Right atrium auricular region (tissue), 2 donors: ENCODE measurements around the gene SLC35C1. TPM values are rescaled to one million over a fixed set of nuclear protein-coding genes. Genes with fewer than 3 reads are reported as not detected.
A peak's percentile ranks its signal among the peaks of the same experiment; 100 is the strongest.

ENCODE experiments used
- DNase-seq: peaks from one replicate; pipeline ENCODE4 v3.0.0-alpha.2; 2019; ENCODE audit warnings: low spot score
- H3K27ac ChIP-seq, 2 donors: fragments of 200-600 bp; sonication (generic); 1 replicate in 1 of 2; 2 replicates in 1 of 2; pipeline ENCODE4 v1.5.1; 2016 to 2019
- H3K27me3 ChIP-seq, 2 donors: fragments of 200-600 bp; sonication (generic); one replicate each; pipeline versions ENCODE4 v1.5.1 to v1.6.0; 2017 to 2019
- H3K36me3 ChIP-seq: fragments of 200-600 bp; sonication (generic); one replicate; pipeline ENCODE4 v1.5.1; 2016
- H3K4me1 ChIP-seq, 2 donors: fragments of 200-600 bp; sonication (generic); one replicate each; pipeline versions ENCODE4 v1.5.1 to v1.6.0; 2017 to 2019
- H3K4me3 ChIP-seq, 2 donors: fragments of 200-600 bp; sonication (generic); 1 replicate in 1 of 2; 2 replicates in 1 of 2; pipeline ENCODE4 v1.5.1; 2017 to 2019; ENCODE audit warnings: mild to moderate bottlenecking in 1 of 2, moderate library complexity in 1 of 2
- H3K9me3 ChIP-seq, 2 donors: fragments of 200-600 bp; sonication (generic); one replicate each; pipeline ENCODE4 v1.5.1; 2019
- CTCF ChIP-seq, 2 donors: fragments of 200-600 bp; sonication (generic); IDR thresholded peaks; one replicate each; pipeline ENCODE4 v1.5.1; 2019; ENCODE audit warnings: antibody characterized with exemption in 2 of 2
- total RNA-seq, 2 donors: library from RNA; depleted of rRNA; stranded (reverse); fragments of >200 nt; gene quantifications; one replicate each; pipeline ENCODE4 v1.1.0, GENCODE V29; 2016

Gene SLC35C1
- total RNA-seq, 2 donors from 2014 or later = 5.2 to 11.6 TPM

GRCh38 chr11:45771566-45772448 lies 33.1 kb upstream of the SLC35C1 start:
- peaks cover 0 to 13% of the 10 kb centered on the region in 2 donors for H3K4me1 ChIP-seq
- H3K27ac ChIP-seq = peak overlapping the region; percentile 69 to 78
- no peaks in the 10 kb centered on the region for H3K9me3 ChIP-seq
- TF ChIP-seq CTCF (IDR thresholded peaks at IDR 0.05) = peak; percentile 90 to 91
- H3K36me3 ChIP-seq = no peaks in the 10 kb centered on the region
- H3K4me3 ChIP-seq = peak overlapping the region; percentile 49 to 55
- DNase-seq = peak; percentile 85
- H3K27me3 ChIP-seq = no peaks in the 10 kb centered on the region

- H3K4me3 ChIP-seq = no peak overlapping the region
- H3K27ac ChIP-seq = no peak overlapping the region
- H3K4me1 ChIP-seq = peaks cover 0 to 13% of the 10 kb centered on the region in 2 donors
- no peaks in the 10 kb centered on the region for H3K9me3 ChIP-seq
- no peaks in the 10 kb centered on the region for H3K36me3 ChIP-seq
- no peaks in the 10 kb centered on the region for H3K27me3 ChIP-seq
- DNase-seq = no peak
- no peak for TF ChIP-seq CTCF (IDR thresholded peaks at IDR 0.05)
Observed at GRCh38 chr11:45772449-45772774, 32.5 kb upstream of the SLC35C1 start.

GRCh38 chr11:45772986-45773785 lies 31.8 kb upstream of the SLC35C1 start:
- no peak overlapping the region for H3K4me3 ChIP-seq
- no peaks in the 10 kb centered on the region for H3K9me3 ChIP-seq
- peak; percentile 74 for DNase-seq
- H3K27ac ChIP-seq = no peak overlapping the region
- no peaks in the 10 kb centered on the region for H3K36me3 ChIP-seq
- H3K27me3 ChIP-seq = no peaks in the 10 kb centered on the region
- peaks cover 0 to 13% of the 10 kb centered on the region in 2 donors for H3K4me1 ChIP-seq
- no peak for TF ChIP-seq CTCF (IDR thresholded peaks at IDR 0.05)

DNA sequence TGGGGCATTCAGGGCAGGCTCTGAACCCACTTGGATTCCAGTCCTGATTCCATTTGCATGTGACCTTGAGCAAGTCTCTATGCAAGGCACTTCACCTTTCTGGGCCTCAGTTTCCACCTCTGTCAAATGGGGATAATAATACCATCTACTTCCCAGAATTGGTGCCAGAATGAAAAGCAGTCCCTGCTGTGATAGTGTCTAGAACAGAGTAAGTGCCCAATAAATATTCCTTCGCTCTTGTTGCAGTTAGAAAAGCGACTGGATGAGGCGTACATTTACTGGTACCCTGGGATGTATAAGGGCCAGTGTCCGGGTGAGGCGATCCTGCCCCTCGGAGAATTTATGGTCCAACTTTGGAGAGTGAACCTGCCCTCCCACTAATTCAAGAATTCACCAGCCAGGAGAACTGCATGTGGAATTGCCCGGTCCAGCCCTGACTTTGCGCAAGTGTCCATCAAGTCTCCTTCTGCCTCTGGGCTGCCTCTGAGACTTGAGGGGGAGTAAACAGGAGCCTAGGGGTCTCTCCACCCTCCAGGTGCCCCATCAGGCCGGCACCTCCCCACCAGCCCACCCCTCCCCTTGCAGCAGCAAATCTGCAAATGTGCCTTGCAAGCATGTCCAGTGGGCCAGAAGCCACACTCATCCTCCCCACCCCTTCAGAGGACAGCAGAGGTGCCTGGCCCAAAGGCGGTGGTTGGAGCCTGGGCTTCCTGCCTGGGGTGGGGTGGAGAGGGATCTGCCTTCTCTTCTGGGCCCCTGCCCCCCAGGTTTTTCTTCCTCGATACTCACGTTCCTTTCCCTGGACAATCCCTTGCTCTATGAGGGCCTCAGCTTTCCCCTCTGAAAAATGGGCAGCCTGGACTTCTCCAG lies 30.9 kb upstream of the SLC35C1 start:
- Histone ChIP-seq H3K4me1 (peaks cover 0 to 13% of the 10 kb centered on the region in 2 donors), H3K27me3 (no peaks in the 10 kb centered on the region)
- TF ChIP-seq CTCF (IDR thresholded peaks at IDR 0.05) = no peak

DNA sequence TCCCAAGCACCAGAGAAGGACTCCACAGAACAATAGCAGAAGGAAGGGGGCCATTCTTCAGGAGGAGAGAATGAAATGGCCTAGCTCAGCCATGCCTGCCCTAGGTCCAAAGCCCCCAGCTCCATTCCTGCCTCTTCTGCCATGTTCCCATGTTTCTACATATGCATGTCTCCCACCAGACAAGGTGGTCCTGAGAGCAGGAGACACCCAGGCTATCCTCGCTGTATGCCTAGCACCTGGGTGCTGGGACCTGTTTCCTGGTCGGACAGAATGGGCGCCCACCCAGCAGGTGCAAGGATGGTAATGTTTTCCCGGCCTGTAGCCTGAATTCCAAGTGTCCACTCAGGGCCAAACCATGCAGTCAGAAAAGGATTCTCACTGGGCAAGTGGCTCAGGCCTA lies 30.2 kb upstream of the SLC35C1 start:
- no peak overlapping the region for H3K27ac ChIP-seq
- no peaks in the 10 kb centered on the region for H3K27me3 ChIP-seq
- no peak overlapping the region for H3K4me3 ChIP-seq
- DNase-seq = no peak
- no peak for TF ChIP-seq CTCF (IDR thresholded peaks at IDR 0.05)
- no peaks in the 10 kb centered on the region for H3K36me3 ChIP-seq
- peaks cover 0 to 13% of the 10 kb centered on the region in 2 donors for H3K4me1 ChIP-seq
- H3K9me3 ChIP-seq = no peaks in the 10 kb centered on the region

More for the DNA sequence above, 30.9 kb upstream of the SLC35C1 start:
- Histone ChIP-seq H3K9me3 (no peaks in the 10 kb centered on the region), H3K4me3 (no peak overlapping the region), H3K36me3 (no peaks in the 10 kb centered on the region), H3K27ac (no peak overlapping the region)
- no peak for DNase-seq
